ENCODE results near the gene TRERF1. TPM values are rescaled to one million over a fixed set of nuclear protein-coding genes. Genes with fewer than 3 reads are reported as not detected.

Gene TRERF1
- total and polyA plus RNA-seq, 2 of the 8 experiments (the other 6 are each of a cell fraction or from before 2014, with no cell fraction given), result 10.8 to 21.5 TPM

DNA sequence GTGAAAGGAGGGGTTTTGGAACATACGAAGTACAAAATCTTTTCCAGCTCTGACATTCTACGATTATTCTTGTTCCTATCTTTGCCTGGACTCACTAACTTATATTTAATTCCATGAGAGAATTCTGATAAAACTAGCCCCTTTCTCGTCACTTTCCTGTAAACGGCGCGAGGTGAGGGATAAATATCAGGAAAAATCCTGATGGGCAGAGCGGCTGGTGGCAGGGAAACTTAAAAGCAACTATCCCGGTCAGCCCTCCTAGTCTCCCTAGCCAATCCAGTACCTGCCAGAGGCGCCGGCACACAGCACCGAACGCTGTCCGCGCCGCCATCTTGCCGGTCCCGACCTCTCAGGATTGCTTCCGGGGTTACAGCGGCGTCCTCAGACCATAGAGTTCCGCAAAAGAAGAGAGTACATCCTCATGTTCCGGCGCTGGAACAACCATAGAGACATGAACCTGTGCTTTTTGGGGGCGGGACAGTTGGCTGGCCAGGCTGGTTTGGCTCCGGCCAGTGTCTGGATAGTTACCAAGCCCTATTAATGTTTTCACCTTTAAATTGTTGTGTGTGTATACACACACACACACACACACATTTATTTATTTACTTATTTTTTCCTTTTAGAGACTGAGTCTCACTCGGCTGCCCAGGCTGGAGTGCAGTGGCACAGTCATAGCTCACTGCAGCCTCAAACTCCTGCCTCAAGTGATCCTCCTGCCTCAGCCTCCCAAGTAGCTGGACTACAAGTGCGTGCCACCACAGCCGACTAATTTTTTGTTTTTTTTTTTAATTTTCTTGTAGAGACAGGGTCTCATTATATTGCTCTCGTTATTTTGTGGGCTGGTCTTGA lies 234.0 kb downstream of the TRERF1 start, which contains the start of gene MRPS10 (continued):
- no peak for TF ChIP-seq EP300 (IDR thresholded peaks at IDR 0.05; ENCODE audit: borderline replicate concordance in 1 of 2, low read depth in 2 of 2, low read length in 2 of 2)
- peak; percentile 90 for TF ChIP-seq KDM5A (IDR thresholded peaks at IDR 0.05; ENCODE audit: low read length)
- no peak for TF ChIP-seq JUN (IDR thresholded peaks at IDR 0.05; ENCODE audit: low read depth, low read length)
- peak; percentile 55 for TF ChIP-seq CREB1 (IDR thresholded peaks at IDR 0.05)
- no peak for TF ChIP-seq POU5F1 (IDR thresholded peaks at IDR 0.05; ENCODE audit: low read depth, low read length)
- peak; percentile 99 for TF ChIP-seq YY1 (IDR thresholded peaks at IDR 0.05; ENCODE audit: low read depth, low read length)
- no peak for TF ChIP-seq RNF2 (IDR thresholded peaks at IDR 0.05; ENCODE audit: borderline replicate concordance, low read depth, low read length, missing control alignments, poor library complexity, severe bottlenecking)
- TF ChIP-seq POLR2A (IDR thresholded peaks at IDR 0.05; ENCODE audit: control extremely low read depth in 1 of 2, low read depth in 2 of 2, low read length in 2 of 2), result peak; percentile 68 to 94
- peak; percentile 84 for TF ChIP-seq ASH2L (IDR thresholded peaks at IDR 0.05; ENCODE audit: low read length)
- peak; percentile 80 for TF ChIP-seq KDM1A (IDR thresholded peaks at IDR 0.05; ENCODE audit: borderline replicate concordance, low read length)
- no peak for TF ChIP-seq CEBPB (IDR thresholded peaks at IDR 0.05; ENCODE audit: low read depth, low read length)
- TF ChIP-seq KDM4A (IDR thresholded peaks at IDR 0.05; ENCODE audit: low read depth, low read length, severe bottlenecking), result no peak
- no peak for TF ChIP-seq CHD1 (IDR thresholded peaks at IDR 0.05; ENCODE audit: low read depth, low read length)
- no peak for TF ChIP-seq CTBP2 (IDR thresholded peaks at IDR 0.05; ENCODE audit: borderline replicate concordance, insufficient read depth, insufficient read length, low read length)
- TF ChIP-seq, protein P1, sequence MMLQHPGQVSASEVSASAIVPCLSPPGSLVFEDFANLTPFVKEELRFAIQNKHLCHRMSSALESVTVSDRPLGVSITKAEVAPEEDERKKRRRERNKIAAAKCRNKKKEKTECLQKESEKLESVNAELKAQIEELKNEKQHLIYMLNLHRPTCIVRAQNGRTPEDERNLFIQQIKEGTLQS (IDR thresholded peaks at IDR 0.05; ENCODE audit: insufficient read depth, low read depth, low read length), result no peak
- no peak for TF ChIP-seq TCF12 (IDR thresholded peaks at IDR 0.05; ENCODE audit: low read depth, low read length)
- TF ChIP-seq SIN3A (conservative IDR thresholded peaks at IDR 0.05 in 1 of 2, IDR thresholded peaks at IDR 0.05 in 1 of 2; ENCODE audit: low read depth in 1 of 2, low read length in 2 of 2), result peak; percentile 66 to 77; a peak in 2 of 4 replicates
- TF ChIP-seq ATF2 (IDR thresholded peaks at IDR 0.05; ENCODE audit: low read length), result no peak
- TF ChIP-seq SIX5 (IDR thresholded peaks at IDR 0.05; ENCODE audit: low read depth, low read length), result no peak
- TF ChIP-seq JUND (IDR thresholded peaks at IDR 0.05; ENCODE audit: low read length), result no peak
- no peak for TF ChIP-seq SIRT6 (IDR thresholded peaks at IDR 0.05; ENCODE audit: low read length)
- TF ChIP-seq SAP30 (IDR thresholded peaks at IDR 0.05; ENCODE audit: insufficient read depth, insufficient replicate concordance, low read length), result no peak

Data from H1 (cell line).